Activated CD4-positive, alpha-beta T cell treated with anti-CD3 and anti-CD28 coated beads for 36 hours (primary cell): ENCODE results near the gene LHFPL3. TPM values are rescaled to one million over a fixed set of nuclear protein-coding genes. Genes with fewer than 3 reads are reported as not detected.

Experiments
- ATAC-seq: fragments of 200-7000 bp; cut with Tn5 transposase; one replicate; pipeline ENCODE4 v1.10.0; 2021; ENCODE audit warnings: mild to moderate bottlenecking, moderate library complexity
- CTCF ChIA-PET: fragments of 350-600 bp; sonication (Branson Sonifier 250); formaldehyde crosslinking; loops from one replicate; lab custom pipeline; 2021; ENCODE audit warnings: antibody characterized with exemption; lab: Charles Lee
- POLR2A ChIA-PET: fragments of 350-600 bp; sonication (Branson Sonifier 250); formaldehyde crosslinking; loops from one replicate; lab custom pipeline; 2021; ENCODE audit warnings: antibody characterized with exemption, inconsistent platforms; lab: Charles Lee
- DNase-seq: peaks from one replicate; pipeline ENCODE4 v3.0.0-alpha.2; 2020
- H3K27ac Mint-ChIP-seq: one replicate; pipeline ENCODE4 v1.8.0; 2021; ENCODE audit warnings: mixed read lengths
- H3K27me3 Mint-ChIP-seq: one replicate; pipeline ENCODE4 v1.8.0; 2021; ENCODE audit warnings: mixed read lengths
- H3K36me3 Mint-ChIP-seq: one replicate; pipeline ENCODE4 v1.8.0; 2021; ENCODE audit warnings: low read depth, mixed read lengths
- H3K4me1 Mint-ChIP-seq: one replicate; pipeline ENCODE4 v1.8.0; 2021; ENCODE audit warnings: mixed read lengths
- H3K4me3 Mint-ChIP-seq: one replicate; pipeline ENCODE4 v1.8.0; 2021; ENCODE audit warnings: mild to moderate bottlenecking, moderate library complexity, mixed read lengths
- H3K9me3 Mint-ChIP-seq: one replicate; pipeline ENCODE4 v1.8.0; 2021; ENCODE audit warnings: low read depth, mixed read lengths
- intact Hi-C, 2 experiments: fragments of 100-400 bp; cut with DNase I in 1 of 2; cut with micrococcal nuclease in 1 of 2; formaldehyde crosslinking; loops; one replicate each; pipeline versions ENCODE4 v1.14.2 to v1.15.1; 2022 to 2024; cut with DNase I, micrococcal nuclease
- total RNA-seq, 2 experiments: library from RNA; stranded (reverse); gene quantifications; one replicate each; pipeline ENCODE4 v1.2.3, GENCODE V29; 2021

Gene LHFPL3
- total RNA-seq, 2 experiments from 2014 or later: not detected

GRCh38 chr7:104789780-104790179 lies 461.4 kb downstream of the LHFPL3 start:
- intact Hi-C loops: no loop called here
- CTCF ChIA-PET: no interaction called here

DNA sequence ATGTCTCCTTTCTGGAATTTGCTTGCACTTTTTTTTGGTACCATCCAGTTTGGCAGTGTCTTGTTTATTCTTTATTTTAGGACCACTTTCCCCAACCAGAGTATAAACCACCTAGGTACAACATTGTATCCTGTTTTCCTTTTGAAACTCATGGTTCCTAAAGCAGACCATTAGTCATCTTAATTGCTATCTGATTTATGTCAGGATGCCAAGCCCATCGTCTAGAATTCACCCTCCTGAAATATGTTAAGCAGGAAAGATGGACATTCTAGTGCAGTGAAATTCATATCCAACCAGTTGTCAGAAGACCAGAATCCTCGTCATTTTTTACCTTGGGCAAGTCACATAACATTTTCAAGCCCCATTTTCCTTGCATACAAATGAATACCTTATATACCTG lies 462.0 kb downstream of the LHFPL3 start:
- CTCF ChIA-PET: no interaction called here
- Mint-ChIP-seq H3K27ac (no peak overlapping the region), H3K4me3 (no peak overlapping the region), H3K9me3 (no peaks in the 10 kb centered on the region), H3K4me1 (no peaks in the 10 kb centered on the region), H3K27me3 (peaks cover 15% of the 10 kb centered on the region), H3K36me3 (no peaks in the 10 kb centered on the region)
- ATAC-seq (no peak), DNase-seq (no peak)
- POLR2A ChIA-PET: no interaction called here
- intact Hi-C loops: no loop called here

More at GRCh38 chr7:104789780-104790179, 461.4 kb downstream of the LHFPL3 start:
- Mint-ChIP-seq H3K4me1 (no peaks in the 10 kb centered on the region), H3K27me3 (peaks cover 16% of the 10 kb centered on the region), H3K27ac (no peak overlapping the region), H3K36me3 (no peaks in the 10 kb centered on the region), H3K4me3 (no peak overlapping the region), H3K9me3 (no peaks in the 10 kb centered on the region)
- POLR2A ChIA-PET: no interaction called here
- ATAC-seq (no peak), DNase-seq (no peak)

DNA sequence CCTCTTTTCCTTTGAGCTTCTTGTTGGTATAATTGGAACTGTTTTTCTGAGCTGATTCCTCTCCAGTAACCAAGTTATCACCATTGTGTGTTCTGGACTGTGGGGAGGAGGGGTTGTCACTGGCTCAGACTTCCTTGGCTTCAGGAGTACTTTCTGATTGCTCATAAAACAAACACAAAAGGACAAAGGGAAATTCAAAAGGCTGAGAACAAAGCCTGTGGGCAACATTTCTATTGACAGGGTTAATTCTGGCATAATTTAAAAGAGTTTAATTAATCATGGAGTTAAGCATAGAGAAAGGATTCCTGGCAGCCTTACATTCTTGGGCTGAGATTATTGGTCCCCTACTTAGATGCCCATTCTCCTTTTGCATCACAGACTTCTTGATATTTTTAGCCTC lies 462.7 kb downstream of the LHFPL3 start:
- no peaks in the 10 kb centered on the region for H3K4me1 Mint-ChIP-seq

DNA sequence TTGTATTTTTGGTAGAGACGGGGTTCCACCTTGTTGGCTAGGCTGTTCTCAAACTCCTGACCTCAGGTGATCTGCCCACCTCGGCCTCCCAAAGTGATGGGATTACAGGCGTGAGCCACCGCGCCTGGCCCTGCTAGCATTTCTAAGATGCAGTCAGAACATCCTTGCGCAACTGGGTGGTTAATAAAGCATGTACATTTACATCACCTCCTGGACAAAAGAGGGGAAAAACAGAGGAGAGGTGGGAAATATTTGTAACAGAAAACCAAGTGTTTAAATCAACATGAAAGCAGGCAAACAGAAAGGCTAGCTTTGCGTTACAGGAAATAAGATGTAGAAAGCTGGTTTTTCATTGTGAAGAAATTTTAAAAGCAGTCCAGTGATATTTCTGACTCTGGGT lies 464.7 kb downstream of the LHFPL3 start:
- no peak for ATAC-seq
- Mint-ChIP-seq H3K27me3 (peaks cover 17% of the 10 kb centered on the region), H3K4me1 (no peaks in the 10 kb centered on the region), H3K27ac (no peak overlapping the region), H3K9me3 (no peaks in the 10 kb centered on the region), H3K4me3 (no peak overlapping the region), H3K36me3 (no peaks in the 10 kb centered on the region)
- DNase-seq: no peak
- CTCF ChIA-PET: interaction anchor here (0.8 to 1.3 kb wide), 3 partner anchors 125 to 561 kb away, joined by 3 read pairs; no protein-coding TSS in a partner anchor
- intact Hi-C loops: no loop called here
- POLR2A ChIA-PET: no interaction called here

More for the DNA sequence above, 462.7 kb downstream of the LHFPL3 start:
- no peak for DNase-seq
- Mint-ChIP-seq H3K36me3 (no peaks in the 10 kb centered on the region), H3K4me3 (no peak overlapping the region), H3K27me3 (peaks cover 12% of the 10 kb centered on the region), H3K27ac (no peak overlapping the region), H3K9me3 (no peaks in the 10 kb centered on the region)
- ChIA-PET POLR2A (no interaction called here), CTCF (no interaction called here)
- ATAC-seq: no peak
- intact Hi-C loops: no loop called here

DNA sequence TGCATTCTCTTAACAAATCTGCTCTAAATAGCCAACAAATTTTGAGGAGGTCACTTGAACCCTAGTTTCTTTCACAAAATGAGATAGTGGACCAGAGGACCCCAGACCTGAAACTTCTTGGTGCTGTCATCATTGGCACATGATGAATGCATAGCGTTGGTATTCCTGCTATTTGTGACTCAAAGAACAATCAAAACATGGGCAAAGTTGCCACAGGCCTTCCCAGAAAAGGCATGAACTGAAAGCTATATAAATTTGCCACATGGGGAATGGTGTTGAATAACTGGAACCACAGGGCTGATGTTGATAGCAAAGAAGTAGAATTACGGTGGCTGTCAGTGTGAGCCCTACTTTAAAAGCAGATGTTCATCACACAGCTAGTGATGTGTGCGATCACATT lies 465.8 kb downstream of the LHFPL3 start:
- ATAC-seq (no peak), DNase-seq (no peak)
- H3K27ac Mint-ChIP-seq: no peak overlapping the region
- ChIA-PET POLR2A (no interaction called here), CTCF (interaction anchor here (1.3 kb wide), 1 partner anchor 151 kb away, joined by 3 read pairs; no protein-coding TSS in a partner anchor)
- no peaks in the 10 kb centered on the region for H3K4me1 Mint-ChIP-seq
- peaks cover 17% of the 10 kb centered on the region for H3K27me3 Mint-ChIP-seq
- intact Hi-C loops: no loop called here
- no peak overlapping the region for H3K4me3 Mint-ChIP-seq
- H3K9me3 Mint-ChIP-seq: no peaks in the 10 kb centered on the region
- no peaks in the 10 kb centered on the region for H3K36me3 Mint-ChIP-seq

- Mint-ChIP-seq H3K27me3 (peaks cover 18% of the 10 kb centered on the region), H3K9me3 (no peaks in the 10 kb centered on the region), H3K4me3 (no peak overlapping the region), H3K36me3 (no peaks in the 10 kb centered on the region), H3K4me1 (no peaks in the 10 kb centered on the region), H3K27ac (no peak overlapping the region)
- CTCF ChIA-PET: no interaction called here
- DNase-seq (no peak), ATAC-seq (no peak)
- intact Hi-C loops: no loop called here
- POLR2A ChIA-PET: no interaction called here
These were observed 466.2 kb downstream of the LHFPL3 start for GRCh38 chr7:104794589-104794988.

- CTCF ChIA-PET: no interaction called here
These were observed 466.7 kb downstream of the LHFPL3 start for GRCh38 chr7:104795086-104795485.

GRCh38 chr7:104795616-104796398 lies 467.4 kb downstream of the LHFPL3 start:
- no peak for DNase-seq
- Mint-ChIP-seq H3K4me1 (no peaks in the 10 kb centered on the region), H3K4me3 (no peak overlapping the region), H3K9me3 (no peaks in the 10 kb centered on the region), H3K36me3 (no peaks in the 10 kb centered on the region), H3K27ac (no peak overlapping the region), H3K27me3 (peaks cover 19% of the 10 kb centered on the region)
- CTCF ChIA-PET: interaction anchor here (0.5 to 1.3 kb wide), 3 partner anchors 12 to 1235 kb away, joined by 3 to 5 read pairs (median 3); no protein-coding TSS in a partner anchor
- POLR2A ChIA-PET: no interaction called here
- intact Hi-C loops: no loop called here
- no peak for ATAC-seq

More at GRCh38 chr7:104795086-104795485, 466.7 kb downstream of the LHFPL3 start:
- no peak overlapping the region for H3K27ac Mint-ChIP-seq
- no peak for ATAC-seq
- H3K4me3 Mint-ChIP-seq: no peak overlapping the region
- intact Hi-C loops: no loop called here
- H3K27me3 Mint-ChIP-seq: peaks cover 18% of the 10 kb centered on the region
- POLR2A ChIA-PET: no interaction called here
- no peaks in the 10 kb centered on the region for H3K36me3 Mint-ChIP-seq
- no peak for DNase-seq
- H3K4me1 Mint-ChIP-seq: no peaks in the 10 kb centered on the region
- H3K9me3 Mint-ChIP-seq: no peaks in the 10 kb centered on the region

GRCh38 chr7:104800307-104800706 lies 471.9 kb downstream of the LHFPL3 start:
- intact Hi-C loops: no loop called here
- POLR2A ChIA-PET: no interaction called here
- Mint-ChIP-seq H3K36me3 (no peaks in the 10 kb centered on the region), H3K9me3 (no peaks in the 10 kb centered on the region), H3K27me3 (peaks cover 21% of the 10 kb centered on the region), H3K4me1 (no peaks in the 10 kb centered on the region), H3K4me3 (no peak overlapping the region), H3K27ac (no peak overlapping the region)
- DNase-seq: no peak
- CTCF ChIA-PET: interaction anchor here (0.7 kb wide), 1 partner anchor 1370 kb away, joined by 4 read pairs; no protein-coding TSS in a partner anchor
- no peak for ATAC-seq

GRCh38 chr7:104801022-104801421 lies 472.6 kb downstream of the LHFPL3 start:
- CTCF ChIA-PET: interaction anchor here (0.6 to 0.7 kb wide), 2 partner anchors 174 to 1371 kb away, joined by 3 to 4 read pairs; no protein-coding TSS in a partner anchor
- no peaks in the 10 kb centered on the region for H3K4me1 Mint-ChIP-seq
- intact Hi-C loops: no loop called here

GRCh38 chr7:104803931-104804330 lies 475.5 kb downstream of the LHFPL3 start:
- Mint-ChIP-seq H3K4me3 (no peak overlapping the region), H3K4me1 (no peaks in the 10 kb centered on the region), H3K27me3 (peaks cover 27% of the 10 kb centered on the region), H3K36me3 (no peaks in the 10 kb centered on the region), H3K9me3 (no peaks in the 10 kb centered on the region), H3K27ac (no peak overlapping the region)
- intact Hi-C loops: no loop called here
- ChIA-PET POLR2A (no interaction called here), CTCF (no interaction called here)
- ATAC-seq (no peak), DNase-seq (no peak)

More at GRCh38 chr7:104801022-104801421, 472.6 kb downstream of the LHFPL3 start:
- Mint-ChIP-seq H3K27me3 (peaks cover 21% of the 10 kb centered on the region), H3K27ac (no peak overlapping the region), H3K36me3 (no peaks in the 10 kb centered on the region), H3K9me3 (no peaks in the 10 kb centered on the region), H3K4me3 (no peak overlapping the region)
- DNase-seq (no peak), ATAC-seq (no peak)
- POLR2A ChIA-PET: no interaction called here

- H3K4me3 Mint-ChIP-seq: no peak overlapping the region
- POLR2A ChIA-PET: no interaction called here
- no peaks in the 10 kb centered on the region for H3K36me3 Mint-ChIP-seq
- H3K27ac Mint-ChIP-seq: no peak overlapping the region
- DNase-seq: no peak
- H3K4me1 Mint-ChIP-seq: no peaks in the 10 kb centered on the region
- ATAC-seq: no peak
- intact Hi-C loops: no loop called here
- CTCF ChIA-PET: no interaction called here
- H3K9me3 Mint-ChIP-seq: no peaks in the 10 kb centered on the region
- H3K27me3 Mint-ChIP-seq: peaks cover 26% of the 10 kb centered on the region
These were observed 476.3 kb downstream of the LHFPL3 start for GRCh38 chr7:104804696-104805095.
